ENCODE measurements around the gene SLC6A6.

The SLC6A6 gene

GRCh38 chr3:14494279-14494972, 92.0 kb downstream of the SLC6A6 start:
- H3K36me3 ChIP-seq, result peaks cover 3 to 13% (median 8%) of the 10 kb centered on the region in 11 experiments; a peak in 21 of 22 replicates
- TF ChIP-seq Cebpa-rat (IDR thresholded peaks at IDR 0.05), result no peak
- H3K9me3 ChIP-seq (replicated peaks in 1 of 11), result no peaks in the 10 kb centered on the region
- no peak overlapping the region for H3K27ac ChIP-seq
- no peak overlapping the region for H3K4me3 ChIP-seq
- H4K20me1 ChIP-seq, result peaks cover 0 to 46% (median 0%) of the 10 kb centered on the region in 11 experiments; a peak in 9 of 22 replicates
- H3K9ac ChIP-seq, result no peak overlapping the region
- no peaks in the 10 kb centered on the region for H3K27me3 ChIP-seq
- H3K4me1 ChIP-seq, result no peaks in the 10 kb centered on the region
- H3K4me2 ChIP-seq, result no peak overlapping the region

GRCh38 chr3:14494973-14495300, 92.5 kb downstream of the SLC6A6 start:
- H3K27ac ChIP-seq, result no peak overlapping the region
- H3K9ac ChIP-seq, result no peak overlapping the region
- peaks cover 0 to 8% (median 3%) of the 10 kb centered on the region in 11 experiments; a peak in 11 of 22 replicates for H3K36me3 ChIP-seq
- no peak overlapping the region for H3K4me2 ChIP-seq
- peaks cover 0 to 42% (median 0%) of the 10 kb centered on the region in 11 experiments; a peak in 9 of 22 replicates for H4K20me1 ChIP-seq
- no peaks in the 10 kb centered on the region for H3K27me3 ChIP-seq
- no peaks in the 10 kb centered on the region for H3K4me1 ChIP-seq
- no peak for TF ChIP-seq Cebpa-rat (IDR thresholded peaks at IDR 0.05)
- H3K9me3 ChIP-seq (replicated peaks in 1 of 11), result no peaks in the 10 kb centered on the region
- H3K4me3 ChIP-seq, result no peak overlapping the region

GRCh38 chr3:14496351-14496750, 93.9 kb downstream of the SLC6A6 start:
- H3K4me2 ChIP-seq, result no peak overlapping the region
- no peak overlapping the region for H3K4me3 ChIP-seq
- H3K36me3 ChIP-seq, result no peaks in the 10 kb centered on the region
- H3K27ac ChIP-seq, result no peak overlapping the region
- peaks cover 0 to under 1% (median 0%) of the 10 kb centered on the region in 11 experiments; a peak in 1 of 22 replicates for H3K9me3 ChIP-seq (replicated peaks in 1 of 11)
- H3K9ac ChIP-seq, result no peak overlapping the region
- H4K20me1 ChIP-seq, result peaks cover 0 to 28% (median 0%) of the 10 kb centered on the region in 11 experiments; a peak in 6 of 22 replicates
- no peak for TF ChIP-seq Cebpa-rat (IDR thresholded peaks at IDR 0.05)
- no peaks in the 10 kb centered on the region for H3K27me3 ChIP-seq
- no peaks in the 10 kb centered on the region for H3K4me1 ChIP-seq

GRCh38 chr3:14497321-14497720, 94.9 kb downstream of the SLC6A6 start:
- TF ChIP-seq Cebpa-rat (IDR thresholded peaks at IDR 0.05), result no peak
- no peaks in the 10 kb centered on the region for H3K4me1 ChIP-seq
- H3K9ac ChIP-seq, result no peak overlapping the region
- no peak overlapping the region for H3K4me2 ChIP-seq
- peaks cover 4 to 8% (median 5%) of the 10 kb centered on the region in 11 experiments for H3K9me3 ChIP-seq (replicated peaks in 1 of 11)
- H3K4me3 ChIP-seq, result no peak overlapping the region
- peaks cover 0 to 18% (median 0%) of the 10 kb centered on the region in 11 experiments; a peak in 4 of 22 replicates for H4K20me1 ChIP-seq
- H3K36me3 ChIP-seq, result no peaks in the 10 kb centered on the region
- H3K27me3 ChIP-seq, result no peaks in the 10 kb centered on the region
- H3K27ac ChIP-seq, result no peak overlapping the region

GRCh38 chr3:14502472-14502871, 100.1 kb downstream of the SLC6A6 start:
- TF ChIP-seq Cebpa-rat (IDR thresholded peaks at IDR 0.05), result no peak
- no peaks in the 10 kb centered on the region; a peak in 1 of 22 replicates for H4K20me1 ChIP-seq

GRCh38 chr3:14503033-14503705, 100.8 kb downstream of the SLC6A6 start:
- no peak overlapping the region for H3K4me2 ChIP-seq
- TF ChIP-seq Cebpa-rat (IDR thresholded peaks at IDR 0.05), result no peak
- no peaks in the 10 kb centered on the region for H3K27me3 ChIP-seq
- peaks cover 12 to 19% (median 15%) of the 10 kb centered on the region in 11 experiments for H3K9me3 ChIP-seq (replicated peaks in 1 of 11)
- no peak overlapping the region for H3K4me3 ChIP-seq
- H3K4me1 ChIP-seq, result peaks cover 0 to 13% (median 7%) of the 10 kb centered on the region in 10 experiments; a peak in 11 of 20 replicates
- H3K27ac ChIP-seq, result no peak overlapping the region
- H4K20me1 ChIP-seq, result no peaks in the 10 kb centered on the region; a peak in 1 of 22 replicates
- H3K9ac ChIP-seq, result no peak overlapping the region
- H3K36me3 ChIP-seq, result no peaks in the 10 kb centered on the region

More at GRCh38 chr3:14502472-14502871, 100.1 kb downstream of the SLC6A6 start:
- Histone ChIP-seq H3K27me3 (no peaks in the 10 kb centered on the region), H3K36me3 (no peaks in the 10 kb centered on the region), H3K4me3 (no peak overlapping the region), H3K27ac (no peak overlapping the region), H3K4me2 (no peak overlapping the region), H3K9ac (no peak overlapping the region), H3K4me1 (peaks cover 0 to 8% (median 5%) of the 10 kb centered on the region in 10 experiments; a peak in 10 of 20 replicates), H3K9me3 (replicated peaks in 1 of 11) (peaks cover 12 to 19% (median 15%) of the 10 kb centered on the region in 11 experiments)

- Histone ChIP-seq H3K27me3 (no peaks in the 10 kb centered on the region), H3K9me3 (replicated peaks in 1 of 11) (peaks cover 12 to 19% (median 15%) of the 10 kb centered on the region in 11 experiments), H3K36me3 (no peaks in the 10 kb centered on the region), H3K27ac (no peak overlapping the region), H3K4me2 (no peak overlapping the region), H4K20me1 (peaks cover 0 to 5% (median 0%) of the 10 kb centered on the region in 11 experiments; a peak in 1 of 22 replicates), H3K4me1 (peaks cover 0 to 18% (median 7%) of the 10 kb centered on the region in 10 experiments; a peak in 12 of 20 replicates), H3K9ac (no peak overlapping the region), H3K4me3 (no peak overlapping the region)
- TF ChIP-seq Cebpa-rat (IDR thresholded peaks at IDR 0.05), result no peak
Measured at GRCh38 chr3:14503706-14504065, 101.3 kb downstream of the SLC6A6 start.

GRCh38 chr3:14505001-14505802, 102.8 kb downstream of the SLC6A6 start:
- TF ChIP-seq Cebpa-rat (IDR thresholded peaks at IDR 0.05), result no peak
- no peaks in the 10 kb centered on the region for H3K36me3 ChIP-seq
- H3K4me2 ChIP-seq, result no peak overlapping the region
- no peak overlapping the region for H3K4me3 ChIP-seq
- H4K20me1 ChIP-seq, result peaks cover 0 to 13% (median 0%) of the 10 kb centered on the region in 11 experiments; a peak in 2 of 22 replicates
- no peak overlapping the region for H3K9ac ChIP-seq
- H3K9me3 ChIP-seq (replicated peaks in 1 of 11), result peaks cover 12 to 19% (median 15%) of the 10 kb centered on the region in 11 experiments
- H3K4me1 ChIP-seq, result peaks cover 0 to 32% (median 18%) of the 10 kb centered on the region in 10 experiments; a peak in 13 of 20 replicates
- H3K27me3 ChIP-seq, result no peaks in the 10 kb centered on the region; a peak in 1 of 22 replicates
- H3K27ac ChIP-seq, result no peak overlapping the region

All from BLaER1 treated with 17β-estradiol and CSF1 and Interleukin-3, amounts not matched to agents 10 nM and 100 nM (cell line).